K562 (cell line): ENCODE results near the gene CCDC71L. TPM values are rescaled to one million over a fixed set of nuclear protein-coding genes. Genes with fewer than 3 reads are reported as not detected.

Source experiments
- ATAC-seq: fragments of 200-7000 bp; cut with Tn5 transposase; 3 replicates; pipeline ENCODE4 v1.9.1; 2020; ENCODE audit warnings: moderate library complexity
- BruUV-seq: library from RNA; stranded (reverse); fragments of 400-500 nt; replicated peaks from 2 replicates; lab custom pipeline; 2021; lab: Mats Ljungman, UMichigan
- CTCF ChIA-PET: fragments of 300-600 bp; formaldehyde crosslinking; extraction: SDS; loops from one replicate; lab custom pipeline; 2021; ENCODE audit warnings: low intra/inter-chr PET ratio; lab: Yijun Ruan, JAX
- POLR2A ChIA-PET: fragments of 300-600, 350-650 bp; sonication (Branson Sonifier 250); formaldehyde crosslinking; extraction: SDS; loops from one replicate; lab custom pipeline; 2021; ENCODE audit warnings: antibody characterized with exemption, inconsistent platforms; lab: Yijun Ruan, JAX
- DNase-seq, 4 experiments: peaks; one replicate each; pipeline versions ENCODE4 v3.0.0 to v3.0.0-alpha.2; 2011 to 2018; ENCODE audit warnings: low spot score in 3 of 4, mixed read lengths in 3 of 4; ENCODE audit errors: extremely low read depth in 1 of 4
- FAIRE-seq: peaks from 2 replicates; lab custom pipeline; 2011; peaks lifted over from hg19 to GRCh38; lab: Jason Lieb, UNC
- H2AFZ ChIP-seq: 2 replicates; pipeline ENCODE4 v1.6.0; 2011; ENCODE audit warnings: low read depth, low read length, control low read depth, inconsistent platforms
- H3K27ac ChIP-seq: fragments of 200-600 bp; 3 replicates; pipeline ENCODE4 v1.8.0; 2011; ENCODE audit warnings: low read depth, mild to moderate bottlenecking, control low read depth, inconsistent platforms, low read length, moderate library complexity, mixed read lengths; ENCODE audit errors: extremely low read depth
- H3K27me3 ChIP-seq, 2 experiments: fragments of 300-600 bp in 1 of 2; 2 replicates in 1 of 2; 3 replicates in 1 of 2; pipeline versions ENCODE4 v1.6.0 to v1.8.0; 2011; ENCODE audit warnings: inconsistent platforms in 2 of 2, low read length in 2 of 2, mild to moderate bottlenecking in 1 of 2, mixed read lengths in 1 of 2, moderate library complexity in 1 of 2; ENCODE audit not compliant: control insufficient read depth in 2 of 2, insufficient read depth in 2 of 2
- H3K36me3 ChIP-seq: fragments of 300-600 bp; 3 replicates; pipeline ENCODE4 v1.8.0; 2011; ENCODE audit warnings: mild to moderate bottlenecking, low read length, inconsistent platforms; ENCODE audit not compliant: control insufficient read depth, insufficient read depth
- H3K4me1 ChIP-seq, 2 experiments: fragments of 200-600 bp in 1 of 2; replicated peaks in 1 of 2; 2 replicates in 1 of 2; 3 replicates in 1 of 2; pipeline versions ENCODE4 v1.5.1 to v1.8.0; 2011; ENCODE audit warnings: inconsistent platforms in 2 of 2, low read length in 2 of 2, mild to moderate bottlenecking in 1 of 2, mixed read lengths in 1 of 2, moderate library complexity in 1 of 2; ENCODE audit not compliant: control insufficient read depth in 2 of 2, insufficient read depth in 2 of 2
- H3K4me2 ChIP-seq: 2 replicates; pipeline ENCODE4 v1.6.1; 2011; ENCODE audit warnings: low read length, control low read depth, inconsistent platforms, mixed read lengths; ENCODE audit not compliant: insufficient read depth
- H3K4me3 ChIP-seq: fragments of 200-600 bp; sonication (generic), shearing (Covaris generic); 2 replicates; pipeline ENCODE4 v1.5.1; 2016; ENCODE audit warnings: control low read depth, inconsistent platforms
- H3K79me2 ChIP-seq: fragments of 200-600 bp; 3 replicates; pipeline ENCODE4 v1.8.0; 2011; ENCODE audit warnings: low read length, inconsistent platforms; ENCODE audit not compliant: control insufficient read depth, insufficient read depth
- H3K9ac ChIP-seq, 2 experiments: 2 replicates each; pipeline versions ENCODE4 v1.6.0 to v1.6.1; 2011; ENCODE audit warnings: low read depth in 2 of 2, low read length in 2 of 2, control low read depth in 1 of 2, inconsistent platforms in 1 of 2, mild to moderate bottlenecking in 1 of 2, mixed read lengths in 1 of 2; ENCODE audit not compliant: insufficient read depth in 1 of 2
- H3K9me1 ChIP-seq: one replicate; pipeline ENCODE4 v1.6.0; 2011; ENCODE audit warnings: inconsistent platforms, mild to moderate bottlenecking, low read length, moderate library complexity; ENCODE audit not compliant: control insufficient read depth, insufficient read depth
- H3K9me3 ChIP-seq: replicated peaks from 2 replicates; pipeline ENCODE4 v1.5.1; 2011; ENCODE audit warnings: low read depth, low read length, inconsistent platforms; ENCODE audit not compliant: control insufficient read depth, insufficient read depth
- H4K20me1 ChIP-seq: replicated peaks from 2 replicates; pipeline ENCODE4 v1.6.1; 2011; ENCODE audit warnings: low read length, inconsistent platforms, mixed read lengths; ENCODE audit not compliant: control insufficient read depth, insufficient read depth
- ATF7 ChIP-seq: fragments of 450-650 bp; IDR thresholded peaks from 2 replicates; pipeline ENCODE4 v1.7.1; 2014; ENCODE audit warnings: mild to moderate bottlenecking, moderate library complexity
- CREBBP ChIP-seq: IDR thresholded peaks from one replicate; pipeline ENCODE4 v1.6.1; 2012; ENCODE audit warnings: low read depth, mild to moderate bottlenecking, control low read depth, inconsistent platforms, low read length
- DDX20 ChIP-seq: fragments of 450-650 bp; IDR thresholded peaks from 2 replicates; pipeline ENCODE4 v1.6.1; 2016; ENCODE audit warnings: missing genetic modification characterization, low read depth, mild to moderate bottlenecking, missing compliant biosample characterization, moderate library complexity
- DNMT1 ChIP-seq: fragments of 450-650 bp; IDR thresholded peaks from 2 replicates; pipeline ENCODE4 v1.6.1; 2016; ENCODE audit warnings: antibody characterized with exemption, mild to moderate bottlenecking
- ESRRB ChIP-seq: fragments of 250-450 bp; sonication (Bioruptor Pico); IDR thresholded peaks from 2 replicates; pipeline ENCODE4 v1.5.0; 2020; ENCODE audit warnings: mild to moderate bottlenecking, moderate library complexity, borderline replicate concordance
- FUS ChIP-seq: fragments of 200-400 bp; formaldehyde crosslinking; optimal IDR thresholded peaks from 2 replicates; pipeline ENCODE3; 2017; ENCODE audit warnings: low read depth, low read length
- MED1 ChIP-seq: sonication (generic); formaldehyde crosslinking; IDR thresholded peaks from 2 replicates; pipeline ENCODE4 v1.8.1; 2023; ENCODE audit warnings: missing genetic modification reagents, borderline replicate concordance
- MTA3 ChIP-seq: fragments of 450-650 bp; formaldehyde crosslinking; IDR thresholded peaks from 2 replicates; pipeline ENCODE4 v1.6.1; 2017; ENCODE audit warnings: mild to moderate bottlenecking, borderline replicate concordance
- NELFE ChIP-seq: IDR thresholded peaks from 2 replicates; pipeline ENCODE4 v1.6.1; 2011; ENCODE audit warnings: mild to moderate bottlenecking; ENCODE audit not compliant: insufficient read depth, insufficient read length
- ZNF12 ChIP-seq: sonication (generic); formaldehyde crosslinking; IDR thresholded peaks from 2 replicates; pipeline ENCODE4 v1.4.0; 2020; ENCODE audit warnings: mild to moderate bottlenecking, missing genetic modification reagents
- WGBS: fragments of 100-300 bp; shearing (Covaris generic); methylation state at CpG from one replicate; pipeline ENCODE4 v1.1.6; 2016; ENCODE audit warnings: low coverage, mixed read lengths; ENCODE audit not compliant: insufficient coverage; ENCODE audit errors: missing lambda C conversion rate; 5-methylcytosine and 5-hydroxymethylcytosine counted together
- in situ Hi-C: fragments of 300-500 bp; cut with MboI; formaldehyde crosslinking; loops from 4 replicates; pipeline ENCODE4 v1.15.0; 2018; ENCODE audit warnings: inconsistent platforms, mixed read lengths
- intact Hi-C: fragments of 100-400 bp; cut with micrococcal nuclease; formaldehyde crosslinking; loops from 2 replicates; pipeline ENCODE4 v1.14.2; 2022
- polyA plus RNA-seq, 8 experiments: library from polyadenylated mRNA; depleted of rRNA in 4 of 8; stranded (reverse) in 5 of 8; unstranded in 3 of 8; fragments of >200 nt; fragmentation: Nextera tagmentation in 2 of 8; fragmentation: Illumina TruSeq in 1 of 8; extraction: Ambion mirVana in 2 of 8; extraction: Trizol in 1 of 8; gene quantifications; 2 replicates each; pipeline versions ENCODE4 v1.2.1 to v1.2.3, GENCODE V29; 2011 to 2014; ENCODE audit warnings: inconsistent platforms in 1 of 8, missing spikeins in 1 of 8
- total RNA-seq, 7 experiments: library from RNA; depleted of rRNA in 6 of 7; stranded (reverse); fragments of >200 nt in 6 of 7; fragmentation: Illumina TruSeq in 2 of 7; extraction: Trizol in 2 of 7; gene quantifications; 2 replicates each; pipeline versions ENCODE4 v1.2.1 to v1.2.3, GENCODE V29; 2011 to 2021; ENCODE audit warnings: low replicate concordance in 1 of 7
- TF ChIP-seq, protein P1 (sequence below): fragments of 450-650 bp; IDR thresholded peaks from 2 replicates; pipeline ENCODE4 v1.6.1; 2017; ENCODE audit warnings: mild to moderate bottlenecking, moderate library complexity
- TF ChIP-seq, protein P2 (sequence below): fragments of 250-450 bp; sonication (Bioruptor Pico); IDR thresholded peaks from 2 replicates; pipeline ENCODE4 v1.5.1; 2021; ENCODE audit warnings: mild to moderate bottlenecking
- TF ChIP-seq, protein P3 (sequence below): fragments of 250-450 bp; sonication (Bioruptor Pico); IDR thresholded peaks from 2 replicates; pipeline ENCODE4 v1.8.0; 2022; ENCODE audit warnings: inconsistent platforms, mild to moderate bottlenecking, moderate library complexity, borderline replicate concordance
- TF ChIP-seq, protein P4 (sequence below): fragments of 450-650 bp; formaldehyde crosslinking; IDR thresholded peaks from 2 replicates; pipeline ENCODE4 v1.4.0; 2022; ENCODE audit warnings: missing genetic modification characterization
- TF ChIP-seq, protein P5 (sequence below), 2 experiments: IDR thresholded peaks; 2 replicates each; pipeline ENCODE4 v1.6.1; 2011; ENCODE audit warnings: borderline replicate concordance in 1 of 2, control low read depth in 1 of 2, low read depth in 1 of 2, low read length in 1 of 2, mild to moderate bottlenecking in 1 of 2, mixed read lengths in 1 of 2, moderate library complexity in 1 of 2; ENCODE audit not compliant: insufficient read depth in 1 of 2, insufficient read length in 1 of 2, poor library complexity in 1 of 2, severe bottlenecking in 1 of 2; ENCODE audit errors: extremely low read depth in 1 of 2

Gene CCDC71L
- total and polyA plus RNA-seq, 9 of the 15 experiments (the other 6 are each of a cell fraction or from before 2014, with no cell fraction given), result 5.7 to 108 (median 25.4) TPM

DNA sequence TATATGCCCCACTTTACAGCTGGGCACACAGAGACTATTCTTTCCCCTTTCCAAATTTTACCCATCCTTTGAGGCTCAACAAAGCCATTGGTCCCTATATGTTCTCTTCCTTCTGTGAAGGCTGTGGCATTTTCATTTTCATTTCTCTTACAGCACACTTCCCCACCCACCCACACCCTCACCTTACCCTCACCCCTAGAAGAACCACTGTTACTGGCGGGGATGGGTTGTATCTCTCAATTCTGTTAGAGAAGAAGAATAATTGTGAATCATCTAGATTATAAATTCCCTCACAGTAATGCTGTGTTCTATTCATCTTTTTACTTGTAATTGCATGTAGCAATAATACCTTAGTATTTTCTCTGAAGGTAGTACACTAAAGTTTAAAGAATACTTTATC lies 10.2 kb upstream of the CCDC71L start:
- no TSS peak for BruUV-seq
- H3K9me3 ChIP-seq, result no peaks in the 10 kb centered on the region
- intact Hi-C loops, result no loop called here
- no peak overlapping the region for H3K4me3 ChIP-seq
- H3K79me2 ChIP-seq, result no peaks in the 10 kb centered on the region
- WGBS, result 81% methylated on average over 1 of the region's 1 CpG
- in situ Hi-C loops, result no loop called here
- POLR2A ChIA-PET, result interaction anchor here (0.6 to 1.4 kb wide), 4 partner anchors 9 to 591 kb away, joined by 3 to 5 read pairs (median 3); partner anchors contain the start of gene CCDC71L
- H3K9me1 ChIP-seq, result no peaks in the 10 kb centered on the region
- H3K36me3 ChIP-seq, result no peaks in the 10 kb centered on the region
- CTCF ChIA-PET, result no interaction called here
- H3K27ac ChIP-seq, result no peak overlapping the region
- ATAC-seq (no peak; the same call in 2 of the 3 replicates), DNase-seq (no peak), FAIRE-seq (no peak)
- H3K9ac ChIP-seq, result no peak overlapping the region
- no peaks in the 10 kb centered on the region for H4K20me1 ChIP-seq
- no peaks in the 10 kb centered on the region for H3K27me3 ChIP-seq
- H3K4me2 ChIP-seq, result no peak overlapping the region
- H2AFZ ChIP-seq, result no peak overlapping the region
- H3K4me1 ChIP-seq, result peaks cover 0 to 2% of the 10 kb centered on the region in 2 experiments; a peak in 2 of 5 replicates
- TF ChIP-seq, protein P1, sequence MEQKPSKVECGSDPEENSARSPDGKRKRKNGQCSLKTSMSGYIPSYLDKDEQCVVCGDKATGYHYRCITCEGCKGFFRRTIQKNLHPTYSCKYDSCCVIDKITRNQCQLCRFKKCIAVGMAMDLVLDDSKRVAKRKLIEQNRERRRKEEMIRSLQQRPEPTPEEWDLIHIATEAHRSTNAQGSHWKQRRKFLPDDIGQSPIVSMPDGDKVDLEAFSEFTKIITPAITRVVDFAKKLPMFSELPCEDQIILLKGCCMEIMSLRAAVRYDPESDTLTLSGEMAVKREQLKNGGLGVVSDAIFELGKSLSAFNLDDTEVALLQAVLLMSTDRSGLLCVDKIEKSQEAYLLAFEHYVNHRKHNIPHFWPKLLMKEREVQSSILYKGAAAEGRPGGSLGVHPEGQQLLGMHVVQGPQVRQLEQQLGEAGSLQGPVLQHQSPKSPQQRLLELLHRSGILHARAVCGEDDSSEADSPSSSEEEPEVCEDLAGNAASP, result no peak
- TF ChIP-seq FUS (no peak), CREBBP (no peak), MED1 (CRISPR knock-in tag) (no peak), NELFE (no peak), MTA3 (no peak), DNMT1 (no peak), DDX20 (tag) (no peak), ATF7 (no peak), ESRRB (CRISPR knock-in tag) (no peak), ZNF12 (no peak)
- TF ChIP-seq, protein P2, sequence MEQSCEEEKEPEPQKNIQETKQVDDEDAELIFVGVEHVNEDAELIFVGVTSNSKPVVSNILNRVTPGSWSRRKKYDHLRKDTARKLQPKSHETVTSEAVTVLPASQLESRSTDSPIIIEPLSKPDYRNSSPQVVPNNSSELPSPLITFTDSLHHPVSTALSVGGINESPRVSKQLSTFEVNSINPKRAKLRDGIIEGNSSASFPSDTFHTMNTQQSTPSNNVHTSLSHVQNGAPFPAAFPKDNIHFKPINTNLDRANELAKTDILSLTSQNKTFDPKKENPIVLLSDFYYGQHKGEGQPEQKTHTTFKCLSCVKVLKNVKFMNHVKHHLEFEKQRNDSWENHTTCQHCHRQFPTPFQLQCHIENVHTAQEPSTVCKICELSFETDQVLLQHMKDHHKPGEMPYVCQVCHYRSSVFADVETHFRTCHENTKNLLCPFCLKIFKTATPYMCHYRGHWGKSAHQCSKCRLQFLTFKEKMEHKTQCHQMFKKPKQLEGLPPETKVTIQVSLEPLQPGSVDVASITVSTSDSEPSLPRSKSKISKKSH (CRISPR knock-in tag), result no peak
- TF ChIP-seq, protein P3, sequence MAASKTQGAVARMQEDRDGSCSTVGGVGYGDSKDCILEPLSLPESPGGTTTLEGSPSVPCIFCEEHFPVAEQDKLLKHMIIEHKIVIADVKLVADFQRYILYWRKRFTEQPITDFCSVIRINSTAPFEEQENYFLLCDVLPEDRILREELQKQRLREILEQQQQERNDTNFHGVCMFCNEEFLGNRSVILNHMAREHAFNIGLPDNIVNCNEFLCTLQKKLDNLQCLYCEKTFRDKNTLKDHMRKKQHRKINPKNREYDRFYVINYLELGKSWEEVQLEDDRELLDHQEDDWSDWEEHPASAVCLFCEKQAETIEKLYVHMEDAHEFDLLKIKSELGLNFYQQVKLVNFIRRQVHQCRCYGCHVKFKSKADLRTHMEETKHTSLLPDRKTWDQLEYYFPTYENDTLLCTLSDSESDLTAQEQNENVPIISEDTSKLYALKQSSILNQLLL (CRISPR knock-in tag), result no peak
- TF ChIP-seq, protein P4, sequence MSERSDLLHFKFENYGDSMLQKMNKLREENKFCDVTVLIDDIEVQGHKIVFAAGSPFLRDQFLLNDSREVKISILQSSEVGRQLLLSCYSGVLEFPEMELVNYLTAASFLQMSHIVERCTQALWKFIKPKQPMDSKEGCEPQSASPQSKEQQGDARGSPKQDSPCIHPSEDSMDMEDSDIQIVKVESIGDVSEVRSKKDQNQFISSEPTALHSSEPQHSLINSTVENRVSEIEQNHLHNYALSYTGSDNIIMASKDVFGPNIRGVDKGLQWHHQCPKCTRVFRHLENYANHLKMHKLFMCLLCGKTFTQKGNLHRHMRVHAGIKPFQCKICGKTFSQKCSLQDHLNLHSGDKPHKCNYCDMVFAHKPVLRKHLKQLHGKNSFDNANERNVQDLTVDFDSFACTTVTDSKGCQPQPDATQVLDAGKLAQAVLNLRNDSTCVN (CRISPR knock-in tag), result no peak
- TF ChIP-seq, protein P5, sequence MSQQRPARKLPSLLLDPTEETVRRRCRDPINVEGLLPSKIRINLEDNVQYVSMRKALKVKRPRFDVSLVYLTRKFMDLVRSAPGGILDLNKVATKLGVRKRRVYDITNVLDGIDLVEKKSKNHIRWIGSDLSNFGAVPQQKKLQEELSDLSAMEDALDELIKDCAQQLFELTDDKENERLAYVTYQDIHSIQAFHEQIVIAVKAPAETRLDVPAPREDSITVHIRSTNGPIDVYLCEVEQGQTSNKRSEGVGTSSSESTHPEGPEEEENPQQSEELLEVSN (IDR thresholded peaks at IDR 0.05; ENCODE audit: borderline replicate concordance in 1 of 2, extremely low read depth in 1 of 2, insufficient read depth in 1 of 2, insufficient read length in 1 of 2, low read depth in 1 of 2, low read length in 1 of 2, poor library complexity in 1 of 2, severe bottlenecking in 1 of 2), result no peak
